Choroid plexus epithelial cell (primary cell): ENCODE data around the gene TMEM45B.
"Not testable (repeated sequence)": the region's sequence is repeated elsewhere in the genome, so short reads cannot be mapped to it uniquely, and the experiment has no call there.

Experiments used
- DNase-seq: peaks from one replicate; pipeline ENCODE4 v3.0.0-alpha.2; 2010; ENCODE audit warnings: low read depth
- H3K4me3 ChIP-seq: 2 replicates; pipeline ENCODE4 v1.5.1; 2011; ENCODE audit warnings: low read depth, mild to moderate bottlenecking, control low read depth, low read length, moderate library complexity
- CTCF ChIP-seq: conservative IDR thresholded peaks from 2 replicates; pipeline ENCODE4 v1.5.1; 2011; ENCODE audit warnings: low read depth, mild to moderate bottlenecking, control low read depth, inconsistent platforms, low read length, moderate library complexity

Gene TMEM45B

GRCh38 chr11:129813231-129813791 lies 2.3 kb upstream of the TMEM45B start:
- no peak overlapping the region for H3K4me3 ChIP-seq
- no peak for DNase-seq
- TF ChIP-seq CTCF = no peak

- DNase-seq = no peak
- H3K4me3 ChIP-seq = no peak overlapping the region
Measured at GRCh38 chr11:129814244-129815014, 1.2 kb upstream of the TMEM45B start.

GRCh38 chr11:129817534-129818051 lies 1.9 kb downstream of the TMEM45B start:
- no peak overlapping the region for H3K4me3 ChIP-seq
- DNase-seq = no peak
- TF ChIP-seq CTCF = no peak

More at GRCh38 chr11:129814244-129815014, 1.2 kb upstream of the TMEM45B start:
- no peak for TF ChIP-seq CTCF

DNA sequence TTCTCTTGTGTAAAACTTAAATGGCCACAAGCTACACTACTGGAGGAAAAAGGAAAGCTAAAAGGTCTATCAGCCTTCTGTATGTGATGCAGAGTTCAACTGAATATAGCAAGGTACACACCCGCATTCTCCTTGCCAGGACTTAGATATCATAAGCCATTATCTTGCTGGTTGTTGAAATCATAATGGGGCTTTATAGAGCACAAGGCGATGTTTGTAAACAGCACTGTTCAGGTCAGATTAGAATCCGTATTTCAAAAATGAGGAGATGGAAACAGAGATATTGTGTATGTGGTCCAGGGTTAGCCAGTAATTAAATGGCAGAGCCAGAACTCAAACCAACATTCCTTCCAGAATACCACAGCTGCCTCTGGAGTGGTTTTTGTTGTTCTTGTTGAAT lies 2.6 kb downstream of the TMEM45B start:
- H3K4me3 ChIP-seq, DNase-seq: not testable (repeated sequence)

DNA sequence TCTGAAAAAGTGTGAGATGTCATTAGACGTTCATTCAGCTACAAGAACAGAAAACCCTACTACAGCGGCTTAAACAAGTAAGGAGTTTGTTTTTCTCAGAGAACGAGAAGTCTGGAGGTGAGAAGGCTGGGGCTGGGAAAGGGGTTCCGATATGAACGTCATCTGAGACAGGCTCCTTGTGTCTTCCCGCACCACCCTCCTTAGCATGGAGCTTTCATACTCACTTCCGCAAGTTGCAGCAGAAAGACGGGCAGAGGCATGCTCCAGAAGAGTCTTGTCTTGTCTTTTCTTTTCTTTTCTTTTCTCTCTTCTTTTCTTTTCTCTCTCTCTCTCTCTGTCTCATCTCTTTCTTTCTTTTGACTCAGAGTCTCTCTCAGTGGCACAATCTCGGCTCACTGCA lies 3.6 kb downstream of the TMEM45B start:
- TF ChIP-seq CTCF = no peak
- DNase-seq = no peak
- no peak overlapping the region for H3K4me3 ChIP-seq

DNA sequence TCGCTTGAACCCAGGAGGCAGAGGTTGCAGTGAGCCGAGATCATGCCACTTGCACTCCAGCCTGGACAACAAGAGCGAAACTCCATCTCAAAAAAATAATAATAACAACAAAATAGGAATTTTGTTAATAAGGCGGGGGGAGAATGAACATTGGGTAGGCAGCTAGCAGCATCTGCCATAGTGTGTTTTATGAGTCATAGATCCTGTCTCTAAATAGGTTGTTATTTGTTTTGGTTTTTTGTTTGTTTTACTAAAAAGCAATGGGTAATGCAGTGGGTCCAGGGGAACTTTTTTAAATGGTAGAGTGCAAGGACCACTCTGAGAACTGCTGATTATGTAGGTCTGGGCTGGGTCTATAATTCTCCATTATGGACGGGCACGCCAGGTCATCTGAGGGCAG lies 4.6 kb downstream of the TMEM45B start:
- H3K4me3 ChIP-seq, DNase-seq: not testable (repeated sequence)

DNA sequence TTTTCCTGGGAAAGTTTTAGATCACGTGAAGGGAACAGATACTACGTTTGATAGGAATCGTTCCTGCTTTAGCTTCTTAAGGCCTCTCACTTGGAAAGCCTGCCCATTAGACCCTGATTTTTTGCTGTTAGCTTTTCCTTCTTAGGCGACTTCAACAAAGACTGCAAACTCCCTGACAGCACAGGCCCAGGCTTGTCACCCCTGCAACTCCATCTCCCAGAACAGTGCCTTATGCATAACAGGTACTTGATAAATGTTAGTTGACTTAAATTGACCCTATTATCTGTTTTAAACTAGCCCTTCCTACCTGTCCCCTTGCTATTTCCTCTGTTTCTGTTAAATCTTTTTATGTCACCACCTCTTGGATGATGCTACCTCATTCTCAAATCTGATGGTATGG lies 7.6 kb downstream of the TMEM45B start:
- not testable (repeated sequence) for DNase-seq, H3K4me3 ChIP-seq

DNA sequence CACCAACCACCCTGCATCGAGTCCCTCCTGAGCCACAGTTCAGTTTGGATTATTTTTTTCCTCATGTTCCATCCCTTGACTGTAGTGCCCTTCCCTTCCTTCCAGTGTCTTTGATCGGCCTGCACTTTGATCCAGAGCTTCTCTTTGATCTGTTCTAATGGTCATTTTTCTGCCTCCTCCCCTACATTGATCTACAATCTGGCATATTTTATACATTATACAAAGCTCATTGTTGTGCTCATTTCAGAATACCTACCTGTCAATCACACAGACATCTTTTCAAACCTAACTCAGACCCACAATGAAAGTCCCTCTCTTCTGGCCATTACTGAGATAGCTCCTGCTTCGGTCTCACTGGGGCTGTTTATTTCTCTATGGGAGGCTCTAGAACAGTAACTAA lies 8.2 kb downstream of the TMEM45B start:
- H3K4me3 ChIP-seq, DNase-seq: not testable (repeated sequence)

DNA sequence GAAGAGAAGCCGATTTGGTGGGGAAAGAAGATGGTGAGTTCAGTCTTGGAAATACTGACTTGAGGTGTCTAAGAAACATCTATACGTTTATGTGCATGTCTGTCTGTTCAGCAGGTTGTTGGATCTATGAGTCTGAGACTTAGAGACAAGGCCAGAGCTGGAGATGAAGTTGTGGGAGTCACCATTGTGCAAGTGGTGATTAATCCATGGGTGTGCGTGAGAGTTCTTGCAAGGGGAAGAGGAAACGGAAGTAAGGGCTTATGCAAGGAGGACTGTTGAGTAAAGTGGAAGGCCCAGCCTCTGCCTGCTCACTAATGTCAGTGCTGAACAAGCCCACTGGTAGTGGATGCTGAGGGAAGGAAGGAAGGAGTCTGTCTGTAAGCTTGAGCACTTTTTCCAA lies 9.7 kb downstream of the TMEM45B start:
- peak; percentile 56 for DNase-seq

More for the DNA sequence above, 9.7 kb downstream of the TMEM45B start:
- no peak overlapping the region for H3K4me3 ChIP-seq
- TF ChIP-seq CTCF = no peak
